GM21619 (cell line): ENCODE measurements around the gene ASCC1.
"Not testable (repeated sequence)": the region's sequence is repeated elsewhere in the genome, so short reads cannot be mapped to it uniquely, and the experiment has no call there.

ENCODE experiments used
- ATAC-seq: cut with Tn5 transposase; IDR thresholded peaks from one replicate; pipeline ENCODE4 v1.9.1; 2021; ENCODE audit not compliant: unreplicated experiment

Gene ASCC1

GRCh38 chr10:72249176-72249862 is 33.2 kb upstream of the ASCC1 start:
- peak; percentile 3 for ATAC-seq

- ATAC-seq, result peak; percentile 79
Measured at GRCh38 chr10:72248468-72249151, 32.5 kb upstream of the ASCC1 start.

- ATAC-seq, result no peak
Measured at GRCh38 chr10:72245949-72246525, 30.0 kb upstream of the ASCC1 start.

- ATAC-seq, result no peak
Measured at GRCh38 chr10:72244573-72245038, 28.5 kb upstream of the ASCC1 start.

- no peak for ATAC-seq
Measured at GRCh38 chr10:72243822-72244437, 27.9 kb upstream of the ASCC1 start.

- ATAC-seq, result no peak
Measured at GRCh38 chr10:72242675-72243074, 26.6 kb upstream of the ASCC1 start.

- ATAC-seq, result no peak
Measured at GRCh38 chr10:72241691-72242252, 25.7 kb upstream of the ASCC1 start.

- no peak for ATAC-seq
Measured at GRCh38 chr10:72240371-72240770, 24.3 kb upstream of the ASCC1 start.

GRCh38 chr10:72239409-72239808 is 23.3 kb upstream of the ASCC1 start:
- ATAC-seq, result no peak

- ATAC-seq, result no peak
Measured at GRCh38 chr10:72238392-72239175, 22.5 kb upstream of the ASCC1 start.

- no peak for ATAC-seq
Measured at GRCh38 chr10:72235544-72236279, 19.6 kb upstream of the ASCC1 start.

GRCh38 chr10:72234560-72235095 is 18.6 kb upstream of the ASCC1 start:
- ATAC-seq, result no peak

- no peak for ATAC-seq
Measured at GRCh38 chr10:72233621-72234020, 17.5 kb upstream of the ASCC1 start.

GRCh38 chr10:72229261-72230251 is 13.5 kb upstream of the ASCC1 start:
- no peak for ATAC-seq

- no peak for ATAC-seq
Measured at GRCh38 chr10:72228318-72228751, 12.3 kb upstream of the ASCC1 start.

- ATAC-seq, result no peak
Measured at GRCh38 chr10:72227826-72228225, 11.8 kb upstream of the ASCC1 start.

GRCh38 chr10:72226418-72227027 is 10.4 kb upstream of the ASCC1 start:
- ATAC-seq, result no peak

GRCh38 chr10:72224191-72224590 is 8.1 kb upstream of the ASCC1 start:
- not testable (repeated sequence) for ATAC-seq
